NCI-H128 (cell line): Measurements from ENCODE around the gene ZC3H12D.
"Not testable (repeated sequence)": the region's sequence is repeated elsewhere in the genome, so short reads cannot be mapped to it uniquely, and the experiment has no call there.

Experiments
- DNase-seq: peaks from one replicate; lab custom pipeline; 2025; ENCODE audit not compliant: unreplicated experiment; lab: John Stamatoyannopoulos, UW

Gene ZC3H12D

DNA sequence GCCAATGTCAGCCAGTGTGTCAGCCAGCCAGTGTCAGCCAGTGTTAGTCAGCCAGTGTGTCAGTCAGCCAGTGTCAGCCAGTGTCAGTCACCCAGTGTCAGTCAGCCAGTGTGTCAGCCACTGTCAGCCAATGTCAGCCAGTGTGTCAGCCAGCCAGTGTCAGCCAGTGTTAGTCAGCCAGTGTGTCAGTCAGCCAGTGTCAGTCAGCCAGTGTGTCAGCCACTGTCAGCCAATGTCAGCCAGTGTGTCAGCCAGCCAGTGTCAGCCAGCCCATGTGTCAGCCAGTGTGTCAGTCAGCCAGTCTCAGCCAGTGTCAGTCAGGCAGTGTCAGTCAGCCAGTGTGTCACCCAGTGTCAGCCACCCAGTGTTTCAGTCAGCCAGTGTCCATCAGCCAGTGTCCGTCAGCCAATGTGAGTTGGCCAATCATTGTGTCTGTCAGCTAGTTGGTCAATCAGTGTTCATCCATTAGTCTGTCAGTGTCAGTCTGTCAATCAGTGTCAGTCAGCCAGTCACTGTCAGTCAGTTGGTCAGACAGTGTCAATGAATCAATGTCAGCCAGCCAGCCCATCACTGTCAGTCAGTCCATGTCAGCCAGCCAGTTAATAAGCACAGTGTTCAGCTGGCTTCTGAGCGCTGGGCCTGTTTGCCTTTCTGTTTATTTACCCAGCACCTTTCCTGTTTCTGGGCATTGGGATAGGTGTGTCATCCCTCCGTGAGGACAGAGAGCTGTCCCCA lies 40.3 kb downstream of the ZC3H12D start:
- not testable (repeated sequence) for DNase-seq

DNA sequence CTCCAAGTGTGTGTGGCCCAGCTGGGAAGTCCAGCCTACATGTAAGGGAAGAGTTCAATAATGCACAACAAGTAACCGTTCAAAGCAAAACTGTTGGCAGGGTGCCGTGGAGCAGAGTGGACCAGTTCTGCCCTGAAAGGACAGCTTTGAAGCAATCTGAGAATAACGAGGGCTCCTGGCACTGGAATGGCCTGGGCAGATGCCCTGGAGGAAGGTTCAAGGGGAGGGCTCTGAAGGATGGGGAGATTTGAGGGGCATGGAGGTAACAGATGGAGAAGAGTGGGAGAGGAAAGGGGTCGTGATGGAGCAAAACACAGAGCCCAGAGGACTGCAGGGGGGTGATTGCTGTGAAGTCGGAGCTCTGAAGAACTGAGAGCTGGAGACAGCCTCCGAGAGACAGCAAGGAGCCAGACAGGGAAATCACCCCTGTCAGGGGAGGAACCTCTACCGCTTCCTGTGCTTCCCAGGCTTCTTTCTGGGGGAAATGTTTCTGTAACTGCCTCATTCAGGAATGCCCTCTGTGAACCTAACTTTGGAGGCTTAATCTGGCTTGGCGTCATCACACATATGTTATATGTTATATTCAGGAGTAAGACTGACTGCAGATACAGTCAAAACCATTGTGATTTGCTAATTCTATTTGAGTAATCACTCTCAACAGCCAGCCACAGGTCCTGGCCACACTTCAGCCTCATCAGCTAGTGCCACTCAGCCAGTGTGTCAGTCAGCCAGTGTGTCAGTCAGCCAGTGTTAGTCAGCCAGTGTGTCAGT lies 41.2 kb downstream of the ZC3H12D start:
- no peak for DNase-seq

DNA sequence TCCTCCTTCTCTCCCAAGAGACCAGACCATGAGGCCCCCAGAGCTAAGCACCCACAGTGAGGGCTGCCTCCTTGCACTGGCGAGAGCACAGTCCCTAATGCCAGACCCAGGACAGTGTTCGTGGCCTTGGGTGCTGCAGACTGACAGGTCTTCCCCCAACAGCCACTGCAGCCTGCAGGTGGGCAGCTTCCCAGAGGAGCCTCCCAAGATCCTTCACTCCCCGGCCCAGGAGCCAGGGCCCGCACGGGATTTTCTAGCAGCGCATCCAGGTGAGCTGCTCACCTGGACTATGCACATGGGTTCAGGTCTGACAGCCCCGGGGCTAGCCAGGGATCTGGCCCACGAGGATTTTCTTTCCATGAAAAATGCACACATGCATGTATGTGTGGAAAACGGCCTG lies 43.1 kb downstream of the ZC3H12D start:
- no peak for DNase-seq

- DNase-seq, result no peak
Measured at GRCh38 chr6:149440735-149441671, 43.8 kb downstream of the ZC3H12D start.

- no peak for DNase-seq
Measured at GRCh38 chr6:149439626-149440025, 45.2 kb downstream of the ZC3H12D start.

DNA sequence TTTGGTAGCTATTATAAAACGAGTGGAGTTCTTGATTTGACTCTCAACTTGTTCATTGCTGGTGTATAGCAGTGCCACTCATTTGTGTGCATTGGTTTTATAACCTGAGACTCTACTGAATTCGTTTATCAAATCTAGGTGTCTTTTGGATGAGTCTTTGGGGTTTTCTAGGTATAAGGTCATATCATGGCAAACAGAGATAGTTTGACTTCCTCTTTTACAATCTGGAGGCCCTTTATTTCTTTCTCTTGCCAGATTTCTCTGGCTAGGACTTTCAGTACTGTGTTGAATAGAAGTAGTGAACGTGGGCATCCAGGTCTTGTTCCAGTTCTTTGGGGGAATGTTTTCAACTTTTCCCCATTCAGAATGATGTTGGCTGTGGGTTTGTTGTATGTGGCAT lies 46.0 kb downstream of the ZC3H12D start:
- DNase-seq, result no peak

DNA sequence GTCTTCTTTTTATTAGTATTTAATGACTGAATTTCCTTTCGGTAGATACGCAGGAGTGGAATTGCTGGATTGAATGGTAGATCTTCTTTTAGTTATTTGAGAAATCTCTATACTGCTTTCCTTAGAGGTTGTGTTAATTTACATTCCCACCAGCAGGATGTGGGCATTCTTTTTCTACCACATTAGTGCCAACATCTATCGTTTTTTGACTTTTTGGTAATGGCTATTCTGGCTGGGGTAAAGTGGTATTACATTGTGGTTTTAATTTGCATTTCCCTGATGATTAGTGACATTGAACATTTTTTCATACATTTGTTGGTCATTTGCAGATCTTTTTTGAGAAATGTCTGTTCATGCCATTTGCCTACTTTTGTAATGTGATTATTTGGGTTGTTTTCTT lies 47.6 kb downstream of the ZC3H12D start:
- no peak for DNase-seq

DNA sequence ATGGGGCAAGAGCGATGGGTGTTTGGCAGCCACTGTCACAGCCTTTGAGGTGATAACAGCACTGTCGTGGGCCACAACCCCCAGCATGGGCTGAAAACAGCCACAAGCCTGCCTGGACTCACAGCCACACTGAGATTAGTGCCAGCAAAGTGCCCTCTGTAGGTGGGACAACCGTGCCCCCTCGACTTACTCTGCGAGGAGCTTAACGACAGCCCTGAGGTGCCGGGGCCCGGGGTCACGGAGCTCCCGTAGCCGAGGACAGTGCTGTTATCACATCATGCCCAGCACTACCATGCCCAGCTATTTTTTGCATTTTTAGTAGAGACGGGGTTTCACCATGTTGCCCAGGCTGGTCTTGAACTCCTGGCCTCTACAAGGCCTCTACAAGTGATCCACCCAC lies 48.2 kb downstream of the ZC3H12D start:
- DNase-seq, result no peak

GRCh38 chr6:149435919-149436586 lies 48.8 kb downstream of the ZC3H12D start:
- no peak for DNase-seq

GRCh38 chr6:149433881-149434280 lies 50.9 kb downstream of the ZC3H12D start:
- no peak for DNase-seq

- no peak for DNase-seq
Measured at GRCh38 chr6:149433405-149433804, 51.4 kb downstream of the ZC3H12D start.

DNA sequence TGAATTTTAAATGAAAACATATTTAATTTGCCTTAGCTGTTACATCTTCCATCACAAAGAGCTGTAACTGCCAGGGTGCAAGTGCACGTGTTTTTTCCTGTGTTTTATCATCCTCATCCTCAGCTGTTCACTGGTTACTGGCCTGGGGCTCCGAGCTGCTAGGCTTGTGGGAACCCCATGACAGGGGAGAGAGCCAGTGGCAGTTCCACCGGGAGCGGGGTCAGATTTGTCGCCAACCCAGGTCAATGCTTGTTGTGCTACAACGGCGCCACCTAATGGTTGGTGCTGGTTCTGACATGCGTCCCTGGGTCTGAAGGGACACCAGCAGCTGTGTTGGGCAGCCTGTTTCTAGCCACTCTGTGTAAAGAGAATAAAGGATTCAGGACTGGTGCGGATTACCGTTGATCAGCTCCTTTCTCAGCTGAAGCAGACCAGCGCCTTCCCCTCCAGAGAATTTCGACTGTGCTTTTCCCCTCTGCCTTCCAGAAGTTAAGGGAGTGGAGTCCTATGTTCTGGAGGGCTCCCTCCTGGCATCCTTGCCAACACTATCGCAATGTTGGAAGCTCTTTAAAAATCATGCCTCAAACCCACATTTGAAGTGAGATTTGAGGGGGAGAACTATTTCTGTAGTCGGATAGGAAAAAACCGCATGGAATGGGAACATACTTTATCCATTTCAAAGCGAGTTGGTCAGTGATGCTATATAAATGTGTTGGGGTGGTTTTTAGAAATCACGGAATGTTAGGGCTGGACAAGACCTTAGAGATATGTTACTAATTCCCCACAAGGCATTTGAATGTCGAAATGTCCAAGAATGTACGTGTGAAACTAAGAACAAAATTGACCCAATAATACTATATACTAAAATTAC lies 52.7 kb downstream of the ZC3H12D start:
- peak; percentile 74 for DNase-seq

DNA sequence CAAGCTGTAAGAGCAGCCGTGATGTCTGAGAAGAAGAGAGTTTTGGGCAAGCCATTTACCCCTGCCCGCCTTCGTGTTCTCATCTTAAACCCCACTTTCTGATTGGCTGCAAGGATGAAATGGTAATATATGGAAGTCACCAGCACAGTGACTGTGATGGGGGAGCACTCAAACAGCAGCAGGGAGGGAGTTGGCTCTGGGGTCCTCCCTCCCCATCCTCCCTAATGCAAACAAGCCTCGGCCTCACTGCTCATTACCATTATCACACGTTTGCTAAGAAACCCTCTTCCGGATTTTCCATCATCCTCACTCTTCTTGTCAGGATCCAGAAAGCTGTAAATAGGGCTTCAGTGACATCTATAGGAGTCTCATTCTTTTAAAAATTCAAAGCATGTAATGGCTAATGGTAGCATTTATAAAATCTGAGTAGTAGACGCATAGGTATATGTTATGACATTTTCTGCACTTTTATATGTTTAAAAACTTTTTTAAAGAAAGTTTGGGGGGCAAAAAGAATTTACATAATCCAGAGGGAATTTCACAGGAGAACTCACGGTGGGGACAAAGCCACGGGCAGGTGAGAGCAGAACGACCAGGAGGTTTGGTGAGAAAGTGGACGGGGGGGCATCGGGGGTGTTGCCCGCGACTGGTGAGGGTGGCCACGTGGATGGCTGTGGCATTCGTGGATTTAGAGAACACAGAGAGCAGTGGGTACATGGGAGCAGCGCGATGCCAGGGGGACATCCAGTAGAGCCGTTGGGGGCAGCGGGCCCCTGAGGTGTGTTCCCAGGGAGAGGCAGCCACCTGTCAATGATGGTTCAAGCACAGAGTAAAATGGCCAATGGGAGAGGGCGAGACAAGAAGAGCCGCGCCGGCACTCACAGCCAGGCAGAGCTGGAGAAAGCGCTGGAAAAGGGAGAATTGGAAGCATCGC lies 55.1 kb downstream of the ZC3H12D start:
- no peak for DNase-seq

GRCh38 chr6:149428606-149429005 lies 56.2 kb downstream of the ZC3H12D start:
- no peak for DNase-seq

DNA sequence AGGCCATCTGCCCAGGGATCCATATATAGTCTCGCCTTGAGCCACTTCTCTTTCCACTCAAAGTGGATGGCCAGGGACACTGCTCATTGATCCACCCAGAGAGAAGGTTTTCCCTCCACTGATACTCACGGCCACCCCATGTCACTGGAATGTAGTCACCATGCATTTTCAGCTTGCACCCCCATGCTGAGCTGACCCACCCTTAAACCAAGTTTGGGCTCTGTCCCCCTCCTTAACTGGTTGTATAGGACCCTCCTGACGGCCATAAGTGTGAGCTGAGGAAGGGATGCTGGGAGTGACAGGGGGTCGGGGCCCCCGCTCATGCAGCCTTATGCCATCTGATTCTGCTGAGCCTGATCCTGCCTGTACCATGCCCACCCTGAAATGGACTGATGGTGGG lies 59.1 kb downstream of the ZC3H12D start:
- DNase-seq, result no peak

- DNase-seq, result no peak
Measured at GRCh38 chr6:149425224-149425623, 59.6 kb downstream of the ZC3H12D start.

- no peak for DNase-seq
Measured at GRCh38 chr6:149423964-149424440, 60.8 kb downstream of the ZC3H12D start.

GRCh38 chr6:149422581-149422980 lies 62.2 kb downstream of the ZC3H12D start:
- DNase-seq, result no peak

DNA sequence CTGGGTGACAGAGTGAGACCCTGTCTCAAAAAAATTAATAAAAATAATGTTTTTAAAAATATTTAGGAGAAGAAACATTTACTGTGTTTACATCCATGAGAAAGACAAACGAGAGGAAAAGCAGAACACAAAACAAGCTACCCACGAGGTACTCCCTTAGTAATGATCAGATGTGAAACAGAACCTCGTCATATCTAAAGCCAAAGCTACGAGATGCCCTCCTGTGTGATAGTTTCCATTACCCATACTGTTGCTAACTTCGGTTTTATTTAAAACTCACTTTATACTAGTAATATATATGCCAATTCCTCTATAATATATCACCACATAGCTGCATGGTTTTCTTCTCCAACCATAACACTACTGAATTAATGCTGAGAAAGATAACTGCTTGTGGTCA lies 63.7 kb downstream of the ZC3H12D start:
- DNase-seq, result no peak
